GM10266 (cell line): ENCODE data around the gene METTL25.

Experiments
- DNase-seq: peaks from one replicate; pipeline ENCODE4 v3.0.0; 2012; ENCODE audit errors: extremely low spot score
- CTCF ChIP-seq: IDR thresholded peaks from 2 replicates; pipeline ENCODE4 v1.5.1; 2012; ENCODE audit warnings: mild to moderate bottlenecking, low read depth; ENCODE audit not compliant: control insufficient read depth, insufficient read depth; ENCODE audit errors: missing control alignments

The METTL25 gene

GRCh38 chr12:82406651-82407050 lies 48.3 kb downstream of the METTL25 start:
- no peak for TF ChIP-seq CTCF
- DNase-seq, result no peak

- no peak for DNase-seq
- no peak for TF ChIP-seq CTCF
Observed at GRCh38 chr12:82407481-82407880, 49.2 kb downstream of the METTL25 start.

- TF ChIP-seq CTCF, result no peak
- no peak for DNase-seq
Observed at GRCh38 chr12:82408844-82409243, 50.5 kb downstream of the METTL25 start.

GRCh38 chr12:82411546-82412230 lies 53.4 kb downstream of the METTL25 start:
- TF ChIP-seq CTCF, result no peak
- DNase-seq, result no peak

- TF ChIP-seq CTCF, result no peak
- DNase-seq, result no peak
Observed at GRCh38 chr12:82412246-82412645, 53.9 kb downstream of the METTL25 start.

GRCh38 chr12:82414044-82414443 lies 55.7 kb downstream of the METTL25 start:
- DNase-seq, result no peak
- TF ChIP-seq CTCF, result no peak

GRCh38 chr12:82414926-82415325 lies 56.6 kb downstream of the METTL25 start:
- no peak for TF ChIP-seq CTCF
- DNase-seq, result no peak
